Mesenchymal stem cell (in vitro differentiated cells and primary cell): ENCODE measurements around the gene LARP1. TPM values are rescaled to one million over a fixed set of nuclear protein-coding genes. Genes with fewer than 3 reads are reported as not detected.

Source experiments
- DNase-seq: peaks from one replicate; pipeline ENCODE4 v3.0.0-alpha.2; 2013
- H2AFZ ChIP-seq: one replicate; pipeline ENCODE4 v1.6.1; 2013; ENCODE audit warnings: low read depth, mild to moderate bottlenecking, control low read depth, inconsistent platforms, low read length, moderate library complexity
- H2AK5ac ChIP-seq: 2 replicates; pipeline ENCODE4 v1.6.1; 2013; ENCODE audit warnings: low read length, moderate library complexity, mild to moderate bottlenecking, inconsistent platforms; ENCODE audit not compliant: severe bottlenecking
- H2BK120ac ChIP-seq: one replicate; pipeline ENCODE4 v1.6.1; 2013; ENCODE audit warnings: low read depth, mild to moderate bottlenecking, inconsistent platforms, low read length, moderate library complexity
- H2BK12ac ChIP-seq, 2 experiments: one replicate each; pipeline ENCODE4 v1.6.1; 2013; ENCODE audit warnings: inconsistent platforms in 2 of 2, low read length in 2 of 2, mild to moderate bottlenecking in 2 of 2, moderate library complexity in 2 of 2, control low read depth in 1 of 2
- H2BK15ac ChIP-seq: one replicate; pipeline ENCODE4 v1.6.1; 2013; ENCODE audit warnings: mild to moderate bottlenecking, low read depth, inconsistent platforms; ENCODE audit not compliant: poor library complexity, severe bottlenecking
- H2BK5ac ChIP-seq: 2 replicates; pipeline ENCODE4 v1.6.1; 2013; ENCODE audit warnings: low read depth, mild to moderate bottlenecking, low read length, control low read depth, inconsistent platforms; ENCODE audit not compliant: poor library complexity, severe bottlenecking
- H3K14ac ChIP-seq, 2 experiments: one replicate each; pipeline ENCODE4 v1.6.1; 2013; ENCODE audit warnings: inconsistent platforms in 2 of 2, low read length in 2 of 2, control low read depth in 1 of 2, mild to moderate bottlenecking in 1 of 2, moderate library complexity in 1 of 2
- H3K18ac ChIP-seq, 2 experiments: one replicate each; pipeline ENCODE4 v1.6.1; 2013; ENCODE audit warnings: inconsistent platforms in 2 of 2, low read length in 2 of 2, control low read depth in 1 of 2, low read depth in 1 of 2, mild to moderate bottlenecking in 1 of 2
- H3K23ac ChIP-seq, 2 experiments: one replicate each; pipeline ENCODE4 v1.6.1; 2013; ENCODE audit warnings: inconsistent platforms in 2 of 2, low read length in 2 of 2, mild to moderate bottlenecking in 2 of 2, moderate library complexity in 2 of 2, control low read depth in 1 of 2
- H3K27ac ChIP-seq: 2 replicates; pipeline ENCODE4 v1.5.1; 2013; ENCODE audit warnings: mild to moderate bottlenecking, moderate library complexity, low read length, control low read depth, inconsistent platforms; ENCODE audit not compliant: poor library complexity, severe bottlenecking
- H3K27me3 ChIP-seq, 2 experiments: 2 replicates each; pipeline versions ENCODE4 v1.6.1 to v1.7.0; 2013; ENCODE audit warnings: low read length in 2 of 2, mild to moderate bottlenecking in 2 of 2, moderate library complexity in 2 of 2, control low read depth in 1 of 2, inconsistent platforms in 1 of 2; ENCODE audit not compliant: control insufficient read depth in 1 of 2, insufficient read depth in 1 of 2
- H3K36me3 ChIP-seq, 2 experiments: 2 replicates each; pipeline versions ENCODE4 v1.6.1 to v1.7.0; 2013; ENCODE audit warnings: low read length in 2 of 2, control low read depth in 1 of 2, inconsistent platforms in 1 of 2, low read depth in 1 of 2, mild to moderate bottlenecking in 1 of 2; ENCODE audit not compliant: insufficient read depth in 2 of 2, control insufficient read depth in 1 of 2
- H3K4ac ChIP-seq, 2 experiments: one replicate each; pipeline ENCODE4 v1.6.1; 2013; ENCODE audit warnings: inconsistent platforms in 2 of 2, low read length in 2 of 2, mild to moderate bottlenecking in 2 of 2, moderate library complexity in 2 of 2, control low read depth in 1 of 2, low read depth in 1 of 2
- H3K4me1 ChIP-seq: 2 replicates; pipeline ENCODE4 v1.6.1; 2013; ENCODE audit warnings: low read depth, low read length, control low read depth; ENCODE audit not compliant: control insufficient read depth, insufficient read depth
- H3K4me2 ChIP-seq: 2 replicates; pipeline ENCODE4 v1.6.1; 2013; ENCODE audit warnings: low read length, mild to moderate bottlenecking, inconsistent platforms; ENCODE audit not compliant: poor library complexity, severe bottlenecking
- H3K4me3 ChIP-seq, 2 experiments: 2 replicates each; pipeline versions ENCODE4 v1.5.1 to v1.7.0; 2013; ENCODE audit warnings: low read length in 2 of 2, mild to moderate bottlenecking in 2 of 2, control low read depth in 1 of 2, low read depth in 1 of 2; ENCODE audit not compliant: insufficient read depth in 1 of 2
- H3K79me1 ChIP-seq: replicated peaks from 2 replicates; pipeline ENCODE4 v1.6.1; 2013; ENCODE audit warnings: mild to moderate bottlenecking, control low read depth, low read length, inconsistent platforms; ENCODE audit not compliant: poor library complexity, severe bottlenecking
- H3K9ac ChIP-seq: 2 replicates; pipeline ENCODE4 v1.7.0; 2013; ENCODE audit warnings: mild to moderate bottlenecking, low read length, moderate library complexity
- H3K9me3 ChIP-seq: 2 replicates; pipeline ENCODE4 v1.7.0; 2013; ENCODE audit warnings: mild to moderate bottlenecking, low read length; ENCODE audit not compliant: control insufficient read depth
- H4K8ac ChIP-seq: one replicate; pipeline ENCODE4 v1.6.1; 2013; ENCODE audit warnings: inconsistent platforms, mild to moderate bottlenecking, low read length, moderate library complexity
- H4K91ac ChIP-seq: one replicate; pipeline ENCODE4 v1.6.1; 2013; ENCODE audit warnings: mild to moderate bottlenecking, low read length, inconsistent platforms
- WGBS: methylation state at CpG from one replicate; pipeline ENCODE4 v1.1.7; 2013; ENCODE audit warnings: mixed read lengths; 5-methylcytosine and 5-hydroxymethylcytosine counted together
- small RNA-seq: library from polyadenylated mRNA; stranded (forward); fragments of <200 nt; extraction: miRNeasy Mini kit (QIAGEN cat#:217004); gene quantifications from one replicate; pipeline ENCODE3, GENCODE V24; 2013; ENCODE audit warnings: low read depth

The LARP1 gene

GRCh38 chr5:154865466-154866184, 110.4 kb downstream of the LARP1 start:
- H3K4ac ChIP-seq = no peak overlapping the region
- H3K9ac ChIP-seq = no peak overlapping the region
- H2BK5ac ChIP-seq = no peak overlapping the region
- H2BK12ac ChIP-seq = no peak overlapping the region
- H3K23ac ChIP-seq = no peak overlapping the region
- peaks cover 31 to 61% of the 10 kb centered on the region in 2 experiments for H3K36me3 ChIP-seq
- H3K4me1 ChIP-seq = peaks cover 4% of the 10 kb centered on the region
- H3K27ac ChIP-seq = no peak overlapping the region
- H2BK15ac ChIP-seq = no peak overlapping the region
- no peak overlapping the region for H2AK5ac ChIP-seq
- H2BK120ac ChIP-seq = no peak overlapping the region
- WGBS = 85% methylated on average over 5 of the region's 5 CpGs
- H4K8ac ChIP-seq = no peak overlapping the region
- H4K91ac ChIP-seq = no peak overlapping the region
- H3K4me2 ChIP-seq = no peak overlapping the region
- H3K18ac ChIP-seq = no peak overlapping the region
- no peak overlapping the region for H2AFZ ChIP-seq
- H3K27me3 ChIP-seq = no peaks in the 10 kb centered on the region
- no peak overlapping the region for H3K14ac ChIP-seq
- H3K79me1 ChIP-seq = peaks cover 19% of the 10 kb centered on the region
- H3K4me3 ChIP-seq = no peak overlapping the region
- no peaks in the 10 kb centered on the region for H3K9me3 ChIP-seq
- DNase-seq = peak; percentile 23

- no peak overlapping the region for H3K9ac ChIP-seq
- no peak overlapping the region for H3K4me3 ChIP-seq
- peaks cover 21% of the 10 kb centered on the region for H3K79me1 ChIP-seq
- H3K36me3 ChIP-seq = peaks cover 31 to 73% of the 10 kb centered on the region in 2 experiments
- H4K8ac ChIP-seq = no peak overlapping the region
- no peak overlapping the region for H3K27ac ChIP-seq
- H2AK5ac ChIP-seq = no peak overlapping the region
- no peak overlapping the region for H2BK12ac ChIP-seq
- H2BK5ac ChIP-seq = no peak overlapping the region
- H4K91ac ChIP-seq = no peak overlapping the region
- H3K27me3 ChIP-seq = no peaks in the 10 kb centered on the region
- H3K4me2 ChIP-seq = no peak overlapping the region
- no peaks in the 10 kb centered on the region for H3K9me3 ChIP-seq
- H3K18ac ChIP-seq = no peak overlapping the region
- H2BK120ac ChIP-seq = no peak overlapping the region
- H2BK15ac ChIP-seq = no peak overlapping the region
- no peak overlapping the region for H3K4ac ChIP-seq
- no peak for DNase-seq
- no peak overlapping the region for H3K14ac ChIP-seq
- H2AFZ ChIP-seq = no peak overlapping the region
- WGBS = 100% methylated on average over 1 of the region's 2 CpGs
- no peak overlapping the region for H3K23ac ChIP-seq
- peaks cover 2% of the 10 kb centered on the region for H3K4me1 ChIP-seq
Measured at GRCh38 chr5:154866841-154867240, 111.7 kb downstream of the LARP1 start.

Small RNA genes within 50 kb of the gene (small RNA-seq; reads per million reads assigned to genes)
- gene MIR378H (not detected), gene RF00019 (not detected)
